Neural cell (in vitro differentiated cells): ENCODE data around the gene BTAF1. TPM values are rescaled to one million over a fixed set of nuclear protein-coding genes. Genes with fewer than 3 reads are reported as not detected.

Experiments
- H2AFZ ChIP-seq: fragments of 200-600, 300-800 bp; sonication (generic), shearing (Covaris generic); 2 replicates; pipeline ENCODE4 v1.6.0; 2014; ENCODE audit warnings: low read depth, mild to moderate bottlenecking, antibody characterized with exemption, low read length, moderate library complexity
- H3F3A ChIP-seq: fragments of 200-600 bp; shearing (Covaris generic); 2 replicates; pipeline ENCODE4 v1.6.1; 2016; ENCODE audit warnings: mild to moderate bottlenecking, moderate library complexity, mixed read lengths, antibody characterized with exemption, low read length; ENCODE audit not compliant: insufficient read depth, poor library complexity, severe bottlenecking
- H3K27ac ChIP-seq: fragments of 200-600, 300-800 bp; sonication (generic), shearing (Covaris generic); 2 replicates; pipeline ENCODE4 v1.5.1; 2014; ENCODE audit warnings: mild to moderate bottlenecking, low read length, moderate library complexity
- H3K27me3 ChIP-seq: fragments of 300-800, 200-600 bp; sonication (generic), shearing (Covaris generic); 2 replicates; pipeline ENCODE4 v1.6.0; 2014; ENCODE audit warnings: mild to moderate bottlenecking, low read depth, low read length, moderate library complexity; ENCODE audit not compliant: insufficient read depth
- H3K36me3 ChIP-seq: fragments of 300-800, 200-600 bp; sonication (generic), shearing (Covaris generic); 2 replicates; pipeline ENCODE4 v1.5.1; 2014; ENCODE audit warnings: mild to moderate bottlenecking, antibody characterized with exemption, low read length, moderate library complexity; ENCODE audit not compliant: insufficient read depth
- H3K4me2 ChIP-seq: fragments of 300-800, 200-600 bp; sonication (generic), shearing (Covaris generic); 2 replicates; pipeline ENCODE4 v1.6.0; 2014; ENCODE audit warnings: mild to moderate bottlenecking, low read length
- H3K4me3 ChIP-seq: fragments of 300-800, 200-600 bp; sonication (generic), shearing (Covaris generic); 2 replicates; pipeline ENCODE4 v1.5.1; 2014; ENCODE audit warnings: mild to moderate bottlenecking, low read length, moderate library complexity
- H3K79me2 ChIP-seq: fragments of 200-600 bp; shearing (Covaris generic); replicated peaks from 2 replicates; pipeline ENCODE4 v1.6.0; 2014; ENCODE audit warnings: mild to moderate bottlenecking, low read length, moderate library complexity; ENCODE audit not compliant: insufficient read depth
- H3K9ac ChIP-seq: fragments of 300-800, 200-600 bp; sonication (generic), shearing (Covaris generic); 2 replicates; pipeline ENCODE4 v1.6.1; 2016; ENCODE audit warnings: mild to moderate bottlenecking, low read length, mixed read lengths
- H3K9me2 ChIP-seq: fragments of 200-600 bp; shearing (Covaris generic); 2 replicates; pipeline ENCODE4 v1.6.1; 2016; ENCODE audit warnings: mild to moderate bottlenecking, low read length, mixed read lengths; ENCODE audit not compliant: insufficient read depth
- H3K9me3 ChIP-seq: fragments of 200-600, 300-800 bp; sonication (generic), shearing (Covaris generic); 2 replicates; pipeline ENCODE4 v1.6.1; 2016; ENCODE audit warnings: mild to moderate bottlenecking, mixed run types, low read length, moderate library complexity, mixed read lengths
- H4K20me1 ChIP-seq: fragments of 200-600 bp; shearing (Covaris generic); 2 replicates; pipeline ENCODE4 v1.6.1; 2016; ENCODE audit warnings: mild to moderate bottlenecking, mixed run types; ENCODE audit not compliant: insufficient read depth
- CTCF ChIP-seq: fragments of 450-650 bp; IDR thresholded peaks from 2 replicates; pipeline ENCODE4 v1.5.1; 2014; ENCODE audit warnings: antibody characterized with exemption, mild to moderate bottlenecking, moderate library complexity; ENCODE audit not compliant: poor library complexity, severe bottlenecking
- EP300 ChIP-seq: fragments of 450-650 bp; conservative IDR thresholded peaks from 2 replicates; pipeline ENCODE4 v1.6.1; 2014; ENCODE audit warnings: antibody characterized with exemption, mild to moderate bottlenecking, moderate library complexity; ENCODE audit not compliant: poor library complexity, severe bottlenecking
- EZH2 ChIP-seq: fragments of 200-600, 300-800 bp; shearing (Covaris generic), sonication (generic); IDR thresholded peaks from 2 replicates; pipeline ENCODE4 v1.6.1; 2014; ENCODE audit warnings: antibody characterized with exemption, low read length, borderline replicate concordance, mild to moderate bottlenecking; ENCODE audit not compliant: insufficient read depth, poor library complexity, severe bottlenecking
- MXI1 ChIP-seq: fragments of 450-650 bp; conservative IDR thresholded peaks from 2 replicates; pipeline ENCODE4 v1.6.1; 2014; ENCODE audit warnings: antibody characterized with exemption, mild to moderate bottlenecking; ENCODE audit not compliant: poor library complexity, severe bottlenecking
- POLR2AphosphoS5 ChIP-seq: IDR thresholded peaks from 2 replicates; pipeline ENCODE4 v1.6.1; 2012
- RAD21 ChIP-seq: fragments of 450-650 bp; conservative IDR thresholded peaks from 2 replicates; pipeline ENCODE4 v1.6.1; 2014; ENCODE audit warnings: antibody characterized with exemption, mild to moderate bottlenecking, moderate library complexity
- REST ChIP-seq: IDR thresholded peaks from 2 replicates; pipeline ENCODE4 v1.6.1; 2012; ENCODE audit warnings: borderline replicate concordance
- SMC3 ChIP-seq: fragments of 450-650 bp; conservative IDR thresholded peaks from 2 replicates; pipeline ENCODE4 v1.6.1; 2014; ENCODE audit warnings: antibody characterized with exemption, mild to moderate bottlenecking, moderate library complexity; ENCODE audit not compliant: poor library complexity
- TAF1 ChIP-seq: IDR thresholded peaks from 2 replicates; pipeline ENCODE4 v1.6.1; 2012; ENCODE audit warnings: low read depth
- polyA plus RNA-seq: library from polyadenylated mRNA; depleted of rRNA; stranded (reverse); fragments of >200 nt; gene quantifications from 2 replicates; pipeline ENCODE4 v1.2.3, GENCODE V29; 2014

Gene BTAF1
- polyA plus RNA-seq, 1 donor from 2014 or later, result 69.4 TPM

- Histone ChIP-seq H2AFZ (no peak overlapping the region), H3K4me2 (peak overlapping the region; percentile 70), H3K27ac (no peak overlapping the region), H3K9ac (peak overlapping the region; percentile 74), H3K27me3 (no peaks in the 10 kb centered on the region), H3K9me2 (no peaks in the 10 kb centered on the region), H3K36me3 (no peaks in the 10 kb centered on the region), H3K9me3 (no peaks in the 10 kb centered on the region), H4K20me1 (no peaks in the 10 kb centered on the region), H3K4me3 (peak overlapping the region; percentile 84), H3F3A (peaks cover 2% of the 10 kb centered on the region), H3K79me2 (peaks cover 18% of the 10 kb centered on the region)
- no peak for TF ChIP-seq EZH2
- no peak for TF ChIP-seq SMC3
- no peak for TF ChIP-seq TAF1
- no peak for TF ChIP-seq POLR2AphosphoS5
- TF ChIP-seq RAD21, result no peak
- no peak for TF ChIP-seq MXI1
- no peak for TF ChIP-seq REST
Observed at GRCh38 chr10:91907033-91907594, 16.5 kb upstream of the BTAF1 start.

GRCh38 chr10:91907914-91908336 lies 15.6 kb upstream of the BTAF1 start:
- no peaks in the 10 kb centered on the region for H3K9me2 ChIP-seq
- H3K36me3 ChIP-seq, result no peaks in the 10 kb centered on the region
- H3K4me2 ChIP-seq, result peak overlapping the region; percentile 70
- H3K9ac ChIP-seq, result peak overlapping the region; percentile 74
- H4K20me1 ChIP-seq, result no peaks in the 10 kb centered on the region
- peak overlapping the region; percentile 76 for H3K27ac ChIP-seq
- peak overlapping the region; percentile 84 for H3K4me3 ChIP-seq
- no peaks in the 10 kb centered on the region for H3K9me3 ChIP-seq
- peaks cover 2% of the 10 kb centered on the region for H3F3A ChIP-seq
- H3K79me2 ChIP-seq, result peaks cover 18% of the 10 kb centered on the region
- TF ChIP-seq POLR2AphosphoS5 (no peak), REST (no peak), SMC3 (no peak), TAF1 (no peak), MXI1 (no peak), EZH2 (no peak), EP300 (no peak), CTCF (no peak), RAD21 (no peak)
- H2AFZ ChIP-seq, result peak overlapping the region; percentile 46
- H3K27me3 ChIP-seq, result no peaks in the 10 kb centered on the region
